Measurements from ENCODE around the gene HOXB1. TPM values are rescaled to one million over a fixed set of nuclear protein-coding genes. Genes with fewer than 3 reads are reported as not detected.
A peak's percentile ranks its signal among the peaks of the same experiment; 100 is the strongest.

Gene HOXB1
- total and polyA plus RNA-seq, 2 of the 8 experiments (the other 6 are each of a cell fraction or from before 2014, with no cell fraction given) = not detected

- ChIA-PET POLR2A (ENCODE audit: partially characterized antibody) (interaction anchor here (0.6 to 0.7 kb wide), 2 partner anchors 66 to 196 kb away, joined by 3 read pairs; no protein-coding TSS in a partner anchor), CTCF (ENCODE audit: partially characterized antibody) (interaction anchor here (1.0 to 6.6 kb wide), 13 partner anchors 8 to 76 kb away, joined by 3 to 53 read pairs (median 6); partner anchors contain the start of genes HOXB1, HOXB3 and HOXB5)
- TF ChIP-seq HDAC2 (IDR thresholded peaks at IDR 0.05; ENCODE audit: borderline replicate concordance in 1 of 2, low read depth in 2 of 2, low read length in 2 of 2) (no peak), TEAD4 (IDR thresholded peaks at IDR 0.05; ENCODE audit: low read depth, low read length) (no peak), JUN (IDR thresholded peaks at IDR 0.05; ENCODE audit: low read depth, low read length) (no peak)
These were observed 17.2 kb upstream of the HOXB1 start for GRCh38 chr17:48547808-48548522.

More at GRCh38 chr17:48547808-48548522, 17.2 kb upstream of the HOXB1 start:
- H4K8ac ChIP-seq (ENCODE audit: extremely low read depth, insufficient read depth, low read length) = no peak overlapping the region
- H2BK12ac ChIP-seq (ENCODE audit: low read depth, low read length) = no peak overlapping the region
- H3K56ac ChIP-seq (replicated peaks; ENCODE audit: insufficient read length, low read depth, low read length) = no peak overlapping the region
- peak overlapping the region in 1 of 2 experiments; percentile 10; a peak in 2 of 4 replicates for H3K4me2 ChIP-seq (ENCODE audit: insufficient read depth in 1 of 2, low read depth in 2 of 2, low read length in 2 of 2)
- FAIRE-seq = no peak
- WGBS, 2 experiments (ENCODE audit: extremely low coverage in 1 of 2, insufficient coverage in 1 of 2, insufficient read length in 1 of 2, insufficient replicate concordance in 2 of 2, low coverage in 1 of 2, low lambda C conversion rate in 2 of 2, missing lambda C conversion rate in 1 of 2) = 11% methylated on average over 24 of the region's 24 CpGs; no CpG with 5 or more reads in 1 of the 2 experiments
- no peaks in the 10 kb centered on the region; the same call in 1 of the 2 replicates for H3K23me2 ChIP-seq (ENCODE audit: low read depth, low read length)
- H3K18ac ChIP-seq (ENCODE audit: extremely low read depth, low read length) = no peak overlapping the region; the same call in 1 of the 2 replicates
- H3K36me3 ChIP-seq (ENCODE audit: control insufficient read depth in 2 of 4, insufficient read depth in 4 of 4, low read length in 3 of 4) = peaks cover 0 to 6% (median 0%) of the 10 kb centered on the region in 4 experiments; a peak in 1 of 8 replicates
- H2AK5ac ChIP-seq (ENCODE audit: low read depth, low read length) = no peak overlapping the region
- no peaks in the 10 kb centered on the region for H3K79me1 ChIP-seq (ENCODE audit: low read depth, low read length)
- no peak overlapping the region for H4K5ac ChIP-seq (ENCODE audit: insufficient read length, low read depth, low read length)
- H2BK120ac ChIP-seq (replicated peaks; ENCODE audit: low read depth, low read length) = no peak overlapping the region
- peak overlapping the region in 1 of 4 experiments; percentile 2; a peak in 1 of 8 replicates for H3K4me3 ChIP-seq (ENCODE audit: extremely low read depth in 1 of 4, insufficient read depth in 2 of 4, low read depth in 3 of 4, low read length in 4 of 4)
- H4K20me1 ChIP-seq (replicated peaks in 1 of 2; ENCODE audit: control insufficient read depth in 1 of 2, insufficient read depth in 2 of 2, low read length in 2 of 2) = peaks cover 17 to 18% of the 10 kb centered on the region in 2 experiments
- H3K4ac ChIP-seq (replicated peaks; ENCODE audit: insufficient read length, low read depth, low read length) = no peak overlapping the region
- no peaks in the 10 kb centered on the region for H3K79me2 ChIP-seq (ENCODE audit: control insufficient read depth in 1 of 2, insufficient read depth in 2 of 2, low read length in 2 of 2)
- H4K91ac ChIP-seq (replicated peaks; ENCODE audit: insufficient read length, low read length) = no peak overlapping the region
- H2BK5ac ChIP-seq (ENCODE audit: low read depth, low read length) = no peak overlapping the region
- H3K27ac ChIP-seq (ENCODE audit: low read depth, low read length) = no peak overlapping the region
- H3K27me3 ChIP-seq (replicated peaks in 1 of 4; ENCODE audit: control insufficient read depth in 3 of 4, extremely low read depth in 1 of 4, insufficient read depth in 3 of 4, low read length in 3 of 4) = peaks cover 94 to 100% (median 99%) of the 10 kb centered on the region in 4 experiments
- H3K23ac ChIP-seq (ENCODE audit: insufficient read length) = no peak overlapping the region
- no peak overlapping the region for H3K14ac ChIP-seq (ENCODE audit: insufficient read length)
- H3K9ac ChIP-seq (replicated peaks in 1 of 4; ENCODE audit: extremely low read depth in 1 of 4, low read depth in 3 of 4, low read length in 3 of 4) = no peak overlapping the region
- H3K9me3 ChIP-seq (ENCODE audit: insufficient read depth in 2 of 2, low read depth in 1 of 2, low read length in 1 of 2) = no peaks in the 10 kb centered on the region
- no peak overlapping the region for H2BK15ac ChIP-seq (ENCODE audit: low read length)
- DNase-seq (ENCODE audit: low read depth in 1 of 2, low spot score in 2 of 2) = no peak
- peaks cover 7 to 30% (median 11%) of the 10 kb centered on the region in 4 experiments for H3K4me1 ChIP-seq (replicated peaks in 1 of 4; ENCODE audit: control insufficient read depth in 3 of 4, insufficient read depth in 4 of 4, low read length in 3 of 4)
- no peak overlapping the region for H2AFZ ChIP-seq (ENCODE audit: low read length)
- 0 out of 2 replicates have a peak overlapping the region, but pooled peaks have one; percentile 48 for H2BK20ac ChIP-seq (ENCODE audit: low read length)
